ENCODE results near the gene SLC25A24. TPM values are rescaled to one million over a fixed set of nuclear protein-coding genes. Genes with fewer than 3 reads are reported as not detected.

SLC25A24 gene
- total RNA-seq, 1 donor from 2014 or later, result 55.3 TPM

GRCh38 chr1:108097018-108097417 is 103.1 kb downstream of the SLC25A24 start:
- no peak overlapping the region for H3K27ac Mint-ChIP-seq (ENCODE audit: unreplicated experiment)
- no peaks in the 10 kb centered on the region for H3K36me3 Mint-ChIP-seq (ENCODE audit: unreplicated experiment)
- TF ChIP-seq CTCF (IDR thresholded peaks at IDR 0.05; ENCODE audit: partially characterized antibody, unreplicated experiment), result no peak
- no peak for DNase-seq
- no peak overlapping the region for H3K4me3 Mint-ChIP-seq (ENCODE audit: unreplicated experiment)
- H3K4me1 Mint-ChIP-seq (ENCODE audit: low read depth, unreplicated experiment), result no peaks in the 10 kb centered on the region
- no peaks in the 10 kb centered on the region for H3K27me3 Mint-ChIP-seq (ENCODE audit: unreplicated experiment)
- no peaks in the 10 kb centered on the region for H3K9me3 Mint-ChIP-seq (ENCODE audit: unreplicated experiment)

- no peaks in the 10 kb centered on the region for H3K27me3 Mint-ChIP-seq (ENCODE audit: unreplicated experiment)
- no peak overlapping the region for H3K27ac Mint-ChIP-seq (ENCODE audit: unreplicated experiment)
These were observed 104.1 kb downstream of the SLC25A24 start for GRCh38 chr1:108096089-108096488.

GRCh38 chr1:108089477-108089876 is 110.7 kb downstream of the SLC25A24 start:
- H3K4me1 Mint-ChIP-seq (ENCODE audit: low read depth, unreplicated experiment), result peaks cover 5% of the 10 kb centered on the region
- H3K36me3 Mint-ChIP-seq (ENCODE audit: unreplicated experiment), result no peaks in the 10 kb centered on the region
- no peak overlapping the region for H3K4me3 Mint-ChIP-seq (ENCODE audit: unreplicated experiment)
- no peak overlapping the region for H3K27ac Mint-ChIP-seq (ENCODE audit: unreplicated experiment)
- no peaks in the 10 kb centered on the region for H3K27me3 Mint-ChIP-seq (ENCODE audit: unreplicated experiment)
- no peak for DNase-seq
- H3K9me3 Mint-ChIP-seq (ENCODE audit: unreplicated experiment), result no peaks in the 10 kb centered on the region
- no peak for TF ChIP-seq CTCF (IDR thresholded peaks at IDR 0.05; ENCODE audit: partially characterized antibody, unreplicated experiment)

More at GRCh38 chr1:108096089-108096488, 104.1 kb downstream of the SLC25A24 start:
- Mint-ChIP-seq H3K4me3 (ENCODE audit: unreplicated experiment) (no peak overlapping the region), H3K36me3 (ENCODE audit: unreplicated experiment) (no peaks in the 10 kb centered on the region), H3K9me3 (ENCODE audit: unreplicated experiment) (no peaks in the 10 kb centered on the region), H3K4me1 (ENCODE audit: low read depth, unreplicated experiment) (no peaks in the 10 kb centered on the region)
- DNase-seq, result no peak
- TF ChIP-seq CTCF (IDR thresholded peaks at IDR 0.05; ENCODE audit: partially characterized antibody, unreplicated experiment), result no peak

- peaks cover 2% of the 10 kb centered on the region for H3K27me3 Mint-ChIP-seq (ENCODE audit: unreplicated experiment)
- H3K9me3 Mint-ChIP-seq (ENCODE audit: unreplicated experiment), result peaks cover under 1% of the 10 kb centered on the region
- DNase-seq, result no peak
- TF ChIP-seq CTCF (IDR thresholded peaks at IDR 0.05; ENCODE audit: partially characterized antibody, unreplicated experiment), result no peak
- peaks cover 7% of the 10 kb centered on the region for H3K4me1 Mint-ChIP-seq (ENCODE audit: low read depth, unreplicated experiment)
- no peaks in the 10 kb centered on the region for H3K36me3 Mint-ChIP-seq (ENCODE audit: unreplicated experiment)
- no peak overlapping the region for H3K4me3 Mint-ChIP-seq (ENCODE audit: unreplicated experiment)
- no peak overlapping the region for H3K27ac Mint-ChIP-seq (ENCODE audit: unreplicated experiment)
These were observed 114.5 kb downstream of the SLC25A24 start for GRCh38 chr1:108085628-108086027.

GRCh38 chr1:108084866-108085477 is 115.2 kb downstream of the SLC25A24 start:
- no peak for DNase-seq
- no peak for TF ChIP-seq CTCF (IDR thresholded peaks at IDR 0.05; ENCODE audit: partially characterized antibody, unreplicated experiment)
- Mint-ChIP-seq H3K27ac (ENCODE audit: unreplicated experiment) (no peak overlapping the region), H3K9me3 (ENCODE audit: unreplicated experiment) (peaks cover 4% of the 10 kb centered on the region), H3K4me3 (ENCODE audit: unreplicated experiment) (no peak overlapping the region), H3K4me1 (ENCODE audit: low read depth, unreplicated experiment) (peaks cover 10% of the 10 kb centered on the region), H3K27me3 (ENCODE audit: unreplicated experiment) (peaks cover 2% of the 10 kb centered on the region), H3K36me3 (ENCODE audit: unreplicated experiment) (no peaks in the 10 kb centered on the region)

Other genes with a start within 250 kb of the SLC25A24 start
- gene VAV3, start 235.2 kb downstream of the SLC25A24 start, total RNA-seq (ENCODE audit: unreplicated experiment), result 25.8 TPM
- not detected for gene NBPF4, start 43.7 kb upstream of the SLC25A24 start, total RNA-seq (ENCODE audit: unreplicated experiment)
- not detected for gene NBPF6, start 250.0 kb upstream of the SLC25A24 start, total RNA-seq (ENCODE audit: unreplicated experiment)

Data from glutamatergic neuron (in vitro differentiated cells).